Hepatocyte (in vitro differentiated cells): Measurements from ENCODE around the gene MVB12A. TPM values are rescaled to one million over a fixed set of nuclear protein-coding genes. Genes with fewer than 3 reads are reported as not detected.

ENCODE experiments used
- DNase-seq: peaks from one replicate; pipeline ENCODE4 v3.0.0-alpha.2; 2016; ENCODE audit warnings: low spot score
- H2AFZ ChIP-seq: fragments of 200-600 bp; sonication (generic); 2 replicates; pipeline ENCODE4 v1.6.0; 2016; ENCODE audit warnings: antibody characterized with exemption, mild to moderate bottlenecking
- H3K27ac ChIP-seq: fragments of 200-600 bp; sonication (generic); 2 replicates; pipeline ENCODE4 v1.5.1; 2016; ENCODE audit warnings: mild to moderate bottlenecking
- H3K27me3 ChIP-seq: fragments of 200-600 bp; sonication (generic); 2 replicates; pipeline ENCODE4 v1.6.1; 2016
- H3K36me3 ChIP-seq: fragments of 200-600 bp; sonication (generic); replicated peaks from 2 replicates; pipeline ENCODE4 v1.5.1; 2016; ENCODE audit warnings: low read depth; ENCODE audit not compliant: insufficient read depth
- H3K4me1 ChIP-seq: fragments of 200-600 bp; sonication (generic); 2 replicates; pipeline ENCODE4 v1.5.1; 2016; ENCODE audit warnings: mild to moderate bottlenecking, moderate library complexity; ENCODE audit not compliant: insufficient read depth
- H3K4me2 ChIP-seq: fragments of 200-600 bp; sonication (generic); 2 replicates; pipeline ENCODE4 v1.6.0; 2016
- H3K4me3 ChIP-seq: fragments of 200-600 bp; sonication (generic); 2 replicates; pipeline ENCODE4 v1.5.1; 2016; ENCODE audit warnings: mild to moderate bottlenecking
- H3K79me2 ChIP-seq: fragments of 200-600 bp; sonication (generic); 2 replicates; pipeline ENCODE4 v1.6.0; 2017; ENCODE audit warnings: mild to moderate bottlenecking
- H3K9me2 ChIP-seq: fragments of 200-600 bp; sonication (generic); replicated peaks from 2 replicates; pipeline ENCODE4 v1.6.0; 2017; ENCODE audit warnings: mild to moderate bottlenecking; ENCODE audit not compliant: insufficient read depth
- H3K9me3 ChIP-seq: fragments of 200-600 bp; sonication (generic); 2 replicates; pipeline ENCODE4 v1.5.1; 2016; ENCODE audit warnings: low read depth, mild to moderate bottlenecking
- H4K20me1 ChIP-seq: fragments of 200-600 bp; sonication (generic); 2 replicates; pipeline ENCODE4 v1.6.0; 2016; ENCODE audit warnings: mild to moderate bottlenecking; ENCODE audit not compliant: insufficient read depth, poor library complexity, severe bottlenecking
- CTCF ChIP-seq: fragments of 200-600 bp; sonication (generic); IDR thresholded peaks from 2 replicates; pipeline ENCODE4 v1.5.1; 2016; ENCODE audit warnings: antibody characterized with exemption, mild to moderate bottlenecking; ENCODE audit not compliant: poor library complexity
- EZH2 ChIP-seq: fragments of 200-600 bp; sonication (generic); IDR thresholded peaks from 2 replicates; pipeline ENCODE4 v1.6.1; 2016; ENCODE audit warnings: antibody characterized with exemption, mild to moderate bottlenecking, borderline replicate concordance
- EZH2phosphoT487 ChIP-seq: fragments of 200-600 bp; sonication (generic); IDR thresholded peaks from one replicate; pipeline ENCODE4 v1.6.1; 2018; ENCODE audit warnings: antibody characterized with exemption, mild to moderate bottlenecking, low read depth, moderate library complexity; ENCODE audit not compliant: unreplicated experiment, severe bottlenecking
- WGBS: methylation state at CpG from one replicate; pipeline ENCODE4 v1.1.6; 2016; ENCODE audit warnings: low lambda C conversion rate; ENCODE audit errors: missing lambda C conversion rate; 5-methylcytosine and 5-hydroxymethylcytosine counted together
- polyA plus RNA-seq: library from polyadenylated mRNA; unstranded; fragments of >200 nt; fragmentation: Nextera tagmentation; extraction: Ambion mirVana; gene quantifications from 2 replicates; pipeline ENCODE4 v1.2.1, GENCODE V29; 2016
- total RNA-seq: library from RNA; depleted of rRNA; stranded (reverse); fragments of >200 nt; gene quantifications from 2 replicates; pipeline ENCODE4 v1.2.3, GENCODE V29; 2014

The MVB12A gene
- total and polyA plus RNA-seq, 2 experiments from 2014 or later: 36.1 to 65.2 TPM

- Histone ChIP-seq H3K27me3 (peaks cover 9% of the 10 kb centered on the region), H3K4me3 (peak overlapping the region; percentile 31), H3K27ac (no peak overlapping the region), H3K4me1 (peaks cover 5% of the 10 kb centered on the region), H2AFZ (peak overlapping the region; percentile 50), H3K9me3 (no peaks in the 10 kb centered on the region), H3K4me2 (peak overlapping the region; percentile 88), H3K36me3 (no peaks in the 10 kb centered on the region), H3K79me2 (no peaks in the 10 kb centered on the region), H3K9me2 (no peaks in the 10 kb centered on the region), H4K20me1 (no peaks in the 10 kb centered on the region)
- DNase-seq: no peak
- TF ChIP-seq EZH2phosphoT487: no peak
- no peak for TF ChIP-seq CTCF
- no peak for TF ChIP-seq EZH2
- 15% methylated on average over 26 of the region's 26 CpGs for WGBS
These were observed 28.3 kb upstream of the MVB12A start for GRCh38 chr19:17391371-17392151.

- Histone ChIP-seq H4K20me1 (no peaks in the 10 kb centered on the region), H2AFZ (no peak overlapping the region), H3K27me3 (peaks cover 9% of the 10 kb centered on the region), H3K79me2 (no peaks in the 10 kb centered on the region), H3K9me2 (no peaks in the 10 kb centered on the region), H3K36me3 (no peaks in the 10 kb centered on the region), H3K4me2 (no peak overlapping the region), H3K27ac (no peak overlapping the region), H3K9me3 (no peaks in the 10 kb centered on the region), H3K4me1 (peaks cover 5% of the 10 kb centered on the region), H3K4me3 (no peak overlapping the region)
- 64% methylated on average over 2 of the region's 2 CpGs for WGBS
- DNase-seq: no peak
- no peak for TF ChIP-seq CTCF
These were observed 26.8 kb upstream of the MVB12A start for GRCh38 chr19:17393002-17393401.

DNA sequence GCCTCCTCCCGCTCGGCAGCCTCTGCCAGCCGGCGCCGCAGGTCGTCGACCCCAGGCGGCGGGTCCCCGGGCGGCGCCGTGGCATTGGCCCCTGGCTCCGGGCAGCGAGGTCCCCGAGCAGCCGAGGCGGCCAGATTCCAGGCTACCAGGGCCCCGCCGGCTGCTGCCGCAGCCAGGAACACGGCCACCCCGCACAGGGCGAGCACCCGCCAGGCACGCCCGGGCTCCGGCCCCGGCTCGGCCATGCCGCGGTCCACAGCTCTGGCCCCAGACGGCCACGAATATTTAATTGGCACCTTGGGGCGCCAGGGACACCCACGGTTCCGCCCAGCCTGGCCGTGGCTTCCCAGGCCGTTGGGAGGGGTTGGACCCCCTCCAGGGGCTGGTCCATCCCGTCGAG lies 25.9 kb upstream of the MVB12A start, which contains the start of gene CCDC194:
Gene CCDC194, minus strand, starts transcription at position 283 of the 400 bp plus-strand sequence. Its CDS starts 38 bp downstream, at position 245.
- no peak within 1 kb of the TSS for H3K27ac ChIP-seq
- TF ChIP-seq EZH2phosphoT487 (no peak), CTCF (no peak), EZH2 (no peak)
- peaks cover 9% of the 10 kb centered on the region for H3K27me3 ChIP-seq
- WGBS: 94% methylated on average over 36 of the region's 41 CpGs
- no peaks in the 10 kb centered on the region for H3K9me2 ChIP-seq
- DNase-seq: no peak
- no peak within 1 kb of the TSS for H2AFZ ChIP-seq
- no peak within 1 kb of the TSS for H3K4me2 ChIP-seq
- H3K9me3 ChIP-seq: no peaks in the 10 kb centered on the region
- H3K4me1 ChIP-seq: peaks cover 5% of the 10 kb centered on the region
- no peak within 1 kb of the TSS for H3K4me3 ChIP-seq
- H3K36me3 ChIP-seq: no peaks in the 10 kb centered on the region
- no peaks in the 10 kb centered on the region for H3K79me2 ChIP-seq
- H4K20me1 ChIP-seq: no peaks in the 10 kb centered on the region
